Measurements from ENCODE around the gene TPD52L2. TPM values are rescaled to one million over a fixed set of nuclear protein-coding genes. Genes with fewer than 3 reads are reported as not detected.
A peak's percentile ranks its signal among the peaks of the same experiment; 100 is the strongest.
"Not testable (repeated sequence)": the region's sequence is repeated elsewhere in the genome, so short reads cannot be mapped to it uniquely, and the experiment has no call there.

Gene TPD52L2
- total RNA-seq, 1 donor = 54.8 TPM

DNA sequence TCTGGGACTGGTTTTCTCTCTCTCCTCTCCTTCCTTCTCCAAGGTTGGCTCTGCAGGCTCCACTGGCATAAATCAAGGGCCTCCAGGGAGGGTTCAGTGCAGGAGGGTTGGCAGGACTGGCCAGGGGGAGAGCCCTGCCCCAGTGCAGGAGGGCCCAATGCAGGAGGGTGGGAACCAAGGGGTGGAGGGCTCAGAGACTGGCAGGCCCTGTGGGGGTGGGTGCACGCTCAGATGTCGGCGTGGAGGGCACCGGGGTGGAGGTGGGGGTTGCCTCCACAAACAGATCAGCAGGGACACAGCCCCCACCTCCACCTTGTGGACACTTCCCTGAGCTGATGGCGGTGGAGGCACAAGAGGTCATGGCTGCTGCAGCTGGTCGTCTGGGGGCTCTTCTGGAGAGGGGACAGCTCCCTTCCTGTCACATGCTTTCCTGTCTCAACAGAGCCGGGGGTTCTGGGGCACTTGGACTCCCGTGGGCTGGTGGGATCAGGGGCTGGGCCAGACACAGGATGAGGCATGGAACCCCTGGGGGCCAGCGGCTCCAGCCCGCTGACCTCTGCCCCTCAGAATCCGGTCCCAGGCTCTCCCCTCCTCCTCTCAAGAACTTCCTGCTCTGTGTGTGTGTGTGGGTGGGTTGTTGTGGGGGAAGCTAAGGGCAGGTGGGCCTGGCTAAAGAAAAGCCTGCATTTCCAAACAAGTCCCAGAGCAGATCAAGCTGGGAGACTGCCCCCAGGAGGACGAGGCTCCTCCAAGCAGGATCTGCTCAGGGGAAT lies 6.5 kb upstream of the TPD52L2 start:
- H3K4me3 ChIP-seq (ENCODE audit: low read length) = no peak overlapping the region

DNA sequence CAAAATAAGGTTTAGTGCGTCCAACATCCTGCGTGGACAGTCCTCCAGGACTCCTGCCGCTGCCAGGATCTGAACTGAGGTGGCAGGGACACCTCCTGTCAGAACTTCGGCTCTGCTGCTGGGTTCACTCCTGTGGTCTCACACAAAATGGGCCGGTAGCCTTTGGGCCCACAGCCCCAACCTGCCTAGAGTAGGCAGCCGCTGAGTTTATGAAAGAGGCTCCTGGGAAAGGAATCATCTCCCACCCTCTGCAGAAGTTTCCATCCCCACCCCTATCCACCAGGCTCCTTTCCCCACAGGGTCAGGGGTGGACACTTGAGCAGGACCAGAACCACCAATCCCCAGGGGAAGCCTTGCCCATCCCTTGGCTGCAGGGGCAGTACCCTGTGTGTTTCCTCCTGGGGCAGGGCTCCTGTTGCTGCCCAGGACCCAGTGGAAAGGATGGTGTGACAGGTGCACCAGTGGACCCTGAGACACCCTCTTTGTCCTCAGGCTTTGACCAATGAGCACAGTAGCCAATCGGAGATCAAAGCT lies 5.8 kb upstream of the TPD52L2 start:
- H3K27me3 ChIP-seq (ENCODE audit: insufficient read depth, low read length) = no peaks in the 10 kb centered on the region
- H3K9me3 ChIP-seq (ENCODE audit: low read depth, low read length) = no peaks in the 10 kb centered on the region
- H3K4me3 ChIP-seq (ENCODE audit: low read length) = no peak overlapping the region
- peaks cover 75% of the 10 kb centered on the region for H3K4me1 ChIP-seq (ENCODE audit: insufficient read depth, low read length)

More for the DNA sequence above, 6.5 kb upstream of the TPD52L2 start:
- H3K27me3 ChIP-seq (ENCODE audit: insufficient read depth, low read length) = no peaks in the 10 kb centered on the region
- peaks cover 77% of the 10 kb centered on the region for H3K4me1 ChIP-seq (ENCODE audit: insufficient read depth, low read length)
- no peaks in the 10 kb centered on the region for H3K9me3 ChIP-seq (ENCODE audit: low read depth, low read length)

- Histone ChIP-seq H3K27me3 (ENCODE audit: insufficient read depth, low read length) (no peaks in the 10 kb centered on the region), H3K4me3 (ENCODE audit: low read length) (no peak overlapping the region), H3K9me3 (ENCODE audit: low read depth, low read length) (no peaks in the 10 kb centered on the region), H3K4me1 (ENCODE audit: insufficient read depth, low read length) (peaks cover 63% of the 10 kb centered on the region)
Measured at GRCh38 chr20:63860325-63861051, 4.6 kb upstream of the TPD52L2 start.

DNA sequence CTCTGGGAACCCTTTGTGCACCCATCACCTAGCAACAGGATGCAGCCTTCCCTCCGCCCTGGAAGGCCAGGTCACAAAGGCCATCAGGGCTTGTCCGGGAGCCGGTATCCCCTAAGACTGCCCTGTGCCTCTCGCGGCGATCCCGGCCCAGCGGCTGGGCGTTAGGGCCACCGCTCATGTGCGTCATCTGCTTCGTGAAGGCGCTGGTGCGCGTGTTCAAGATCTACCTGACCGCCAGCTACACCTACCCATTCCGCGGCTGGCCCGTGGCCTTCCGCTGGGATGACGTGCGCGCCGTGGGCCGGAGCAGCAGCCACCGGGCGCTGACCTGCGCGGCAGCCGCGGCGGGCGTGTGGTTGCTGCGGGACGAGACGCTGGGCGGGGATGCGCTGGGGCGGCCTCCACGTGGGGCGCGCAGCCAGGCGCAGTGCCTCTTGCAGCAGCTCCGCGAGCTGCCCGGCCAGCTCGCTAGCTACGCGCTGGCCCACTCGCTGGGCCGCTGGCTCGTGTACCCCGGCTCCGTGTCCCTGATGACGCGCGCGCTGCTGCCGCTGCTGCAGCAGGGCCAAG lies 3.6 kb upstream of the TPD52L2 start, which contains the start of gene ABHD16B:
TSS of gene ABHD16B (plus strand) at position 134 of the 570 bp plus-strand sequence. CDS start at position 177, 43 bp downstream.
- Histone ChIP-seq H3K4me3 (ENCODE audit: low read length) (no peak within 1 kb of the TSS), H3K27me3 (ENCODE audit: insufficient read depth, low read length) (no peaks in the 10 kb centered on the region), H3K4me1 (ENCODE audit: insufficient read depth, low read length) (peaks cover 72% of the 10 kb centered on the region), H3K9me3 (ENCODE audit: low read depth, low read length) (no peaks in the 10 kb centered on the region)

DNA sequence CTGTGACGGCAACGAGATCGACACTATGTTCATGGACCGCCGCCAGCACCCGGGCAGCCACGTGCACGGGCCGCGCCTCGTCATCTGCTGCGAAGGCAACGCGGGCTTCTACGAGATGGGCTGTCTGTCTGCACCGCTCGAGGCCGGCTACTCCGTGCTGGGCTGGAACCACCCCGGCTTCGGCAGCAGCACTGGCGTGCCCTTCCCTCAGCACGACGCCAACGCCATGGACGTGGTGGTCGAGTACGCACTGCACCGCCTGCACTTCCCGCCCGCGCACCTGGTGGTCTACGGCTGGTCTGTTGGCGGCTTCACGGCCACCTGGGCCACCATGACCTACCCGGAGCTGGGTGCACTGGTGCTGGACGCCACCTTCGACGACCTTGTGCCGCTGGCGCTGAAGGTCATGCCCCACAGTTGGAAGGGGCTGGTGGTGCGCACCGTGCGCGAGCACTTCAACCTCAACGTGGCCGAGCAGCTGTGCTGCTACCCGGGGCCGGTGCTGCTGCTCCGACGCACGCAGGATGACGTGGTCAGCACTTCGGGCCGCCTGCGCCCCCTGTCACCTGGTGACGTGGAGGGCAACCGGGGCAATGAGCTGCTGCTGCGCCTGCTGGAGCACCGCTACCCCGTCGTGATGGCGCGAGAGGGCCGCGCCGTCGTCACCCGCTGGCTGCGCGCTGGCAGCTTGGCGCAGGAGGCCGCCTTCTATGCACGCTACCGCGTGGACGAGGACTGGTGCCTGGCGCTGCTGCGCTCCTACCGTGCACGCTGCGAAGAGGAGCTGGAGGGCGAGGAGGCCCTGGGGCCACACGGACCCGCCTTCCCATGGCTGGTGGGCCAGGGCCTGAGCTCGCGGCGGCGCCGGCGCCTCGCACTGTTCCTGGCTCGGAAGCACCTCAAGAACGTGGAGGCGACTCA lies 2.8 kb upstream of the TPD52L2 start:
- no peak overlapping the region for H3K4me3 ChIP-seq (ENCODE audit: low read length)
- H3K4me1 ChIP-seq (ENCODE audit: insufficient read depth, low read length) = peaks cover 80% of the 10 kb centered on the region
- no peaks in the 10 kb centered on the region for H3K9me3 ChIP-seq (ENCODE audit: low read depth, low read length)
- no peaks in the 10 kb centered on the region for H3K27me3 ChIP-seq (ENCODE audit: insufficient read depth, low read length)

DNA sequence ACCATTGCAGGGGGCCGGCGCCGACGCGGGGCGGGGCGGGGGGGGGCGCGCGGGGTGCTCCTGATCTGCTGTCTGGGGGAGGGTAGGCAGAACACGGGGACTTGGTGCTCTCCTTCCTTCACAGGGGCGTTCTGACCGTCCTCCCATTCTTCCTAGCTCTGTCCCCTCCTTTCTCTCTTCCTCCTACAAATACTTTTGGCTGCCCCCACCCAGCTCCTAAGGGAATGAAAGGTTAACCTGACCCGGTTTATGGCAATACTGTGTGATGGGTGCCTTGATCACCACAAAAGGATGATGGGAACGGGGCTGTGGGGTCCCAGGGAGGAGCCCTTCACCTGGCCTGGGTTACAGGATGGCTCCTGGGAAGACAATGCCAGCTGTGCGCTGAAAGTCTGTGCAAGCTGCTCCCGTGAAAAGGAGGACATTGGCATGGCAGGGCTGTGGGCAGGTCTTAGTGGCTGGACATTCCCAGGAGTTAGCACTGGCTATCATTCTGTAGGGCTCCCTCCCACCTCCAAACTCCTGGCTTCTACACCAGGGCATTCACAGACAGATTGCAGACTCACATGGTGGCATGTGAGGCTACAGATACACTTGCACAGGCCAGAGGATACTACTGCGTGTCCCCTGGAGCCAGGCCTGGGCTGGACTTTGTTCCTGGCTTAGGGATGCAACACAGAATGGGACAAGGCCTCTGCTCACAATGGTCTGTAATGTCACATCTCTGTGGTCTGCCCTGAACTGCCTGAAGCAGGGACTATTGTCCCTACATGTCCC lies 1.9 kb upstream of the TPD52L2 start:
- H3K9me3 ChIP-seq (ENCODE audit: low read depth, low read length) = no peaks in the 10 kb centered on the region
- peaks cover 74% of the 10 kb centered on the region for H3K4me1 ChIP-seq (ENCODE audit: insufficient read depth, low read length)
- no peaks in the 10 kb centered on the region for H3K27me3 ChIP-seq (ENCODE audit: insufficient read depth, low read length)
- peak overlapping the region; percentile 90 for H3K4me3 ChIP-seq (ENCODE audit: low read length)

GRCh38 chr20:63863798-63864544 lies 1.1 kb upstream of the TPD52L2 start:
- Histone ChIP-seq H3K27me3 (ENCODE audit: insufficient read depth, low read length) (no peaks in the 10 kb centered on the region), H3K9me3 (ENCODE audit: low read depth, low read length) (no peaks in the 10 kb centered on the region), H3K4me1 (ENCODE audit: insufficient read depth, low read length) (peaks cover 66% of the 10 kb centered on the region), H3K4me3 (ENCODE audit: low read length) (peak overlapping the region; percentile 90)

DNA sequence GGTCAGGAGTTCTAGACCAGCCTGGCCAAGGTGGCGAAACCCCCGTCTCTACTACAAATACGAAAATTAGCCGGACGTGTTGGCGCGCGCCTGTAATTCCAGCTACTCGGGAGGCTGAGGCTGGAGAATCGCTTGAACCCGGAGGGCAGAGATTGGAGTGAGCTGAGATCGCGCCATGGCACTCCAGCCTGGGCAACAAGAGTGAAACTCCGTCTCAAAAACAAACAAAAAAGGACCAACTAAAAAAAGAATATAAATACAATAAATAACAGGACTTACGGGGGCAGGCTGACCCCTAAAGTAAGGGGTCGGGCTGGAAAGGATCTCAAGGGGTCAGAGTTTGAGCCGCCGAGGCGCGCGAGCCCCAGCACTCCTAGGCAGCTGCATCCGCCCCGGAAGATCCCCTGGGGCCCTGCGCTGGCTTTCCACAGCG lies 509 bp upstream of the TPD52L2 start:
- Histone ChIP-seq H3K4me3 (ENCODE audit: low read length) (peak overlapping the region; percentile 90), H3K9me3 (ENCODE audit: low read depth, low read length) (no peaks in the 10 kb centered on the region), H3K4me1 (ENCODE audit: insufficient read depth, low read length) (peaks cover 60% of the 10 kb centered on the region), H3K27me3 (ENCODE audit: insufficient read depth, low read length) (no peaks in the 10 kb centered on the region)

DNA sequence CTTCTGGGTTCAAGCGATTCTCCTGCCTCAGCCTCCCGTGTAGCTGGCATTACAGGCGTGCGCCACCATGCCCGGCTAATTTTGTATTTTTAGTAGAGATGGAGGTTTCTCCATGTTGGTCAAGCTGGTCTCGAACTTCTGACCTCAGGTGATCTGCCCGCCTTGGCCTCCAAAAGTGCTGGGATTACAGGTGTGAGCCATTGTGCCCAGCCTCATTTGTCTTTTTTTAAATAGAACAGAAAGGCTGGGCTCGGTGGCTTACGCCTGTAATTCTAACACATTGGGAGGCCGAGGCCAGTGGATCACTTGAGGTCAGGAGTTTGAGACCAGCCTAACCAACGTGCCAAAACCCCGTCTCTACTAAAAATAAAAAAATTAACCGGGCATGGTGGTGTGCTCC lies 2.0 kb downstream of the TPD52L2 start:
- H3K4me3 ChIP-seq (ENCODE audit: low read length); H3K27me3 ChIP-seq (ENCODE audit: insufficient read depth, low read length); H3K9me3 ChIP-seq (ENCODE audit: low read depth, low read length): not testable (repeated sequence)
- H3K4me1 ChIP-seq (ENCODE audit: insufficient read depth, low read length) = peaks cover 41% of the 10 kb centered on the region

DNA sequence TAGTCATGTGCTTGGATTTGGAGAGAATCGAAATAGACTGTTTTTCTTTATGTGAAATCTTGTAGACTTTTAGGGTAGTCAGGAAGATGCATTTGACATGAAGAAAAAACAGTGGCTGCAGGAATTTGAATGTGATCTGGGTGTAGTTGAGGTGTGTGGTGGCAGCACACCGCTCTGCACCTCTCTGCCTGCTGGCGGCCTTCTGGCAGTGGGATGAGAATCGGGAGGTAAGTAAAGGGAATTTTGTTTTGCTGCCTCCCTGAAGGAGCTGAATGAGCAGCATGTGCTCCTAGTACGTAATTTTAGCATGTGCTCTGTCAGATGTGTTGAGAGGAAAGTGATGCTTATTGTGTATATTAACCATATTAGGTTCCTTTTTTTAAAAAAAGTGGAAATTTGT lies 3.2 kb downstream of the TPD52L2 start:
- Histone ChIP-seq H3K27me3 (ENCODE audit: insufficient read depth, low read length) (no peaks in the 10 kb centered on the region), H3K4me3 (ENCODE audit: low read length) (no peak overlapping the region), H3K4me1 (ENCODE audit: insufficient read depth, low read length) (peaks cover 42% of the 10 kb centered on the region), H3K9me3 (ENCODE audit: low read depth, low read length) (no peaks in the 10 kb centered on the region)

DNA sequence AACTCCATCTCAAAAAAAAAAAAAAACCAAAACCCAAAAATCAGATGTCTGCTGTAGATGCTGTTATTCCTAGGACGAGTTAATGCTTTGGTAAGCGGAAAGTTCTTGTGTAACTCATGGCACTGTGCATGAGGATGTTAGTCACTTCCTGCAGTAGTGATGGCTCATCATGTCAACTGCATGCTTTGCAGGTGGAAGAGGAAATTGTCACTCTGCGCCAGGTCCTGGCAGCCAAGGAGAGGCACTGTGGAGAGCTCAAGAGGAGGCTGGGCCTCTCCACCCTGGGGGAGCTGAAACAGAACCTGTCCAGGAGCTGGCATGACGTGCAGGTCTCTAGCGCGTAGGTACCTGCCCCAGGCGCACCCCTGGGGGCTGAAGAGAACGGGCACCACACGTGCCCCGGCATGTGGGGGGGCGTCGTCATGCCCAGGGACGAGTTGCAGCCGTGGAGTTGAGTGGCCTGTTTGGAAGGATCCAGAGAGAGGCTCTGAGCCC lies 8.5 kb downstream of the TPD52L2 start:
- H3K4me3 ChIP-seq (ENCODE audit: low read length) = no peak overlapping the region
- H3K9me3 ChIP-seq (ENCODE audit: low read depth, low read length) = no peaks in the 10 kb centered on the region
- no peaks in the 10 kb centered on the region for H3K27me3 ChIP-seq (ENCODE audit: insufficient read depth, low read length)

DNA sequence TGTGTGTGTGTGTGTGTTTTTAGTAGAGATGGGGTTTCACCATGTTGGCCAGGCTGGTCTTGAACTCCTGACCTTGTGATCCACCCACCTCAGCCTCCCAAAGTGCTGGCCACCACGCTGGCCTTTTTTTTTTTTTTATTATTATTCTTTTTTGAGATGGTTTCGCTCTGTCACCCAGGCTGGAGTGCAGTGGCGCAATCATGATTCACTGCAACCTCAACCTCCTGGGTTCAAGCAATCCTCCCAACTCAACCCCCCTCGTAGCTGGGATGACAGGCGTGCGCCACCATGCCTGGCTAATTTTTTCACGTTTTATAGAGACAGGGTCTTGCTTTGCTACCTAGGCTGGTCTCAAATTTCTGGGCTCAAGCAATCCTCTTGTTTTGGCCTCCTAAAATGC lies 9.2 kb downstream of the TPD52L2 start:
- H3K4me3 ChIP-seq (ENCODE audit: low read length); H3K27me3 ChIP-seq (ENCODE audit: insufficient read depth, low read length); H3K9me3 ChIP-seq (ENCODE audit: low read depth, low read length): not testable (repeated sequence)
- peaks cover 39% of the 10 kb centered on the region for H3K4me1 ChIP-seq (ENCODE audit: insufficient read depth, low read length)

More for the DNA sequence above, 8.5 kb downstream of the TPD52L2 start:
- peaks cover 39% of the 10 kb centered on the region for H3K4me1 ChIP-seq (ENCODE audit: insufficient read depth, low read length)

DNA sequence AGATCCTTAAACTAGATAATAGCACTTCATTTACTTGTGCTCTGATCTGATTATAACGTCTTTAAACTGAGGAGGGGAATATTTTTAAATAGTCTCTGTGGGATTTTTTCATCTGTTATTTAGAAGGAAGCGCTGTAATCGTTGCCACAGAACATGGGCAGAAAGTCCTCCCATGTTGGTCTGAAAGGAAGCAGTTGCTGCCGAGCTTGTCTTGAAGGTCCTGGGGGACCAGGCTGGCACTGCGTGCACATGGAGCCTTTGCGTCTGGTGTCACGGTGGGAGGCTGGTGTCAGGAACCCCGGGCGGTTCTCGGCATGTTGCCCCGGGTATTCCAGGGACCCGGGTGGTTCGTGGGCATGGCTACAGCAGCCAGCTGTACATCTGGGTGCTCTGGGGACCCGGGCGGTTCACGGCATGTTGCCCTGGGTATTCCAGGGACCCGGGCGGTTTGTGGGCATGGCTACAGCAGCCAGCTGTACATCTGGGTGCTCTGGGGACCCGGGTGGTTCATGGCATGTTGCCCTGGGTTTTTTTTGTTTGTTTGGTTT lies 11.5 kb downstream of the TPD52L2 start:
- H3K4me3 ChIP-seq (ENCODE audit: low read length) = no peak overlapping the region
- peaks cover 39% of the 10 kb centered on the region for H3K4me1 ChIP-seq (ENCODE audit: insufficient read depth, low read length)

More for the DNA sequence above, 11.5 kb downstream of the TPD52L2 start:
- no peaks in the 10 kb centered on the region for H3K9me3 ChIP-seq (ENCODE audit: low read depth, low read length)
- H3K27me3 ChIP-seq (ENCODE audit: insufficient read depth, low read length) = no peaks in the 10 kb centered on the region
